LNCaP clone FGC (cell line): ENCODE results near the gene PLSCR3.

Experiments
- DNase-seq: peaks from one replicate; pipeline ENCODE4 v3.0.0-alpha.2; 2011; ENCODE audit warnings: low read depth
- H3K4me3 ChIP-seq: 2 replicates; pipeline ENCODE4 v1.5.1; 2011; ENCODE audit warnings: mild to moderate bottlenecking, low read depth, low read length, control low read depth
- CTCF ChIP-seq: IDR thresholded peaks from 2 replicates; pipeline ENCODE4 v1.5.1; 2012; ENCODE audit warnings: mild to moderate bottlenecking; ENCODE audit not compliant: control insufficient read depth, insufficient read depth; ENCODE audit errors: extremely low read depth

Gene PLSCR3

GRCh38 chr17:7426896-7427489 is 32.7 kb upstream of the PLSCR3 start:
- no peak overlapping the region for H3K4me3 ChIP-seq
- DNase-seq: no peak
- TF ChIP-seq CTCF: no peak

GRCh38 chr17:7426203-7426863 is 32.0 kb upstream of the PLSCR3 start:
- no peak overlapping the region for H3K4me3 ChIP-seq
- DNase-seq: no peak
- TF ChIP-seq CTCF: no peak

- H3K4me3 ChIP-seq: no peak overlapping the region
- DNase-seq: no peak
- TF ChIP-seq CTCF: no peak
These were observed 31.4 kb upstream of the PLSCR3 start for GRCh38 chr17:7425756-7426155.

- no peak for TF ChIP-seq CTCF
- no peak for DNase-seq
- no peak within 1 kb of the TSS for H3K4me3 ChIP-seq
These were observed 31.0 kb upstream of the PLSCR3 start, which contains the start of gene SPEM2 for GRCh38 chr17:7425316-7425715. TSS of gene SPEM2 (plus strand) at chr17:7425616. CDS start at chr17:7425689, 73 bp downstream.

GRCh38 chr17:7423679-7424078 is 29.4 kb upstream of the PLSCR3 start:
- no peak overlapping the region for H3K4me3 ChIP-seq

GRCh38 chr17:7421186-7421585 is 26.9 kb upstream of the PLSCR3 start:
- no peak overlapping the region for H3K4me3 ChIP-seq
- no peak for TF ChIP-seq CTCF
- no peak for DNase-seq

More at GRCh38 chr17:7423679-7424078, 29.4 kb upstream of the PLSCR3 start:
- TF ChIP-seq CTCF: no peak
- DNase-seq: no peak
